Fibroblast of lung (primary cell): ENCODE results near the gene CRADD. TPM values are rescaled to one million over a fixed set of nuclear protein-coding genes. Genes with fewer than 3 reads are reported as not detected.
A peak's percentile ranks its signal among the peaks of the same experiment; 100 is the strongest.

Source experiments
- DNase-seq, 2 donors: peaks; one replicate each; pipeline versions ENCODE4 v3.0.0 to v3.0.0-alpha.2; 2010; ENCODE audit warnings: low read depth in 2 of 2
- H2AFZ ChIP-seq: 2 replicates; pipeline ENCODE4 v1.5.1; 2012; ENCODE audit warnings: low read length, control low read depth, inconsistent platforms
- H3K27ac ChIP-seq: 2 replicates; pipeline ENCODE4 v1.5.1; 2011; ENCODE audit warnings: low read length, control low read depth; ENCODE audit not compliant: insufficient read depth
- H3K27me3 ChIP-seq: 2 replicates; pipeline ENCODE4 v1.5.1; 2011; ENCODE audit warnings: mild to moderate bottlenecking, low read length; ENCODE audit not compliant: control insufficient read depth, insufficient read depth
- H3K36me3 ChIP-seq: 2 replicates; pipeline ENCODE4 v1.5.1; 2011; ENCODE audit warnings: low read length; ENCODE audit not compliant: control insufficient read depth, insufficient read depth
- H3K4me1 ChIP-seq: 2 replicates; pipeline ENCODE4 v1.5.1; 2011; ENCODE audit warnings: low read length; ENCODE audit not compliant: control insufficient read depth, insufficient read depth; ENCODE audit errors: extremely low read depth
- H3K4me2 ChIP-seq: 2 replicates; pipeline ENCODE4 v1.5.1; 2011; ENCODE audit warnings: low read length, control low read depth; ENCODE audit not compliant: insufficient read depth; ENCODE audit errors: extremely low read depth
- H3K4me3 ChIP-seq, 4 experiments: fragments of 200-600 bp in 1 of 4; sonication (generic) in 1 of 4; replicated peaks in 1 of 4; 2 replicates each; pipeline ENCODE4 v1.5.1; 2011 to 2016; ENCODE audit warnings: low read length in 4 of 4, low read depth in 3 of 4, mild to moderate bottlenecking in 3 of 4, control low read depth in 2 of 4, inconsistent platforms in 1 of 4, mixed read lengths in 1 of 4; ENCODE audit not compliant: insufficient read depth in 1 of 4; ENCODE audit errors: control extremely low read depth in 1 of 4
- H3K79me2 ChIP-seq: 2 replicates; pipeline ENCODE4 v1.5.1; 2012; ENCODE audit warnings: mild to moderate bottlenecking, low read length, inconsistent platforms; ENCODE audit not compliant: control insufficient read depth, insufficient read depth
- H3K9ac ChIP-seq: 2 replicates; pipeline ENCODE4 v1.5.1; 2011; ENCODE audit warnings: mild to moderate bottlenecking, low read length, control low read depth; ENCODE audit not compliant: insufficient read depth
- H3K9me3 ChIP-seq: 2 replicates; pipeline ENCODE4 v1.5.1; 2012; ENCODE audit warnings: low read depth, low read length; ENCODE audit not compliant: control insufficient read depth, insufficient read depth
- H4K20me1 ChIP-seq: 2 replicates; pipeline ENCODE4 v1.5.1; 2011; ENCODE audit warnings: low read length; ENCODE audit not compliant: control insufficient read depth, insufficient read depth; ENCODE audit errors: extremely low read depth
- EZH2 ChIP-seq: IDR thresholded peaks from 2 replicates; pipeline ENCODE4 v1.5.1; 2012; ENCODE audit warnings: low read length, control low read depth, mild to moderate bottlenecking; ENCODE audit errors: missing control alignments
- polyA plus RNA-seq, 2 donors: library from polyadenylated mRNA; depleted of rRNA in 1 of 2; stranded (reverse) in 1 of 2; unstranded in 1 of 2; fragments of >200 nt; gene quantifications; 2 replicates each; pipeline ENCODE4 v1.2.1, GENCODE V29; 2011 to 2012; ENCODE audit warnings: missing spikeins in 1 of 2
- total RNA-seq: library from RNA; depleted of rRNA; stranded (reverse); fragments of >200 nt; gene quantifications from 2 replicates; pipeline ENCODE4 v1.2.1, GENCODE V29; 2014
- TF ChIP-seq, protein P1 (sequence below), 2 donors: IDR thresholded peaks in 1 of 2; conservative IDR thresholded peaks in 1 of 2; 1 replicate in 1 of 2; 2 replicates in 1 of 2; pipeline ENCODE4 v1.5.1; 2011 to 2012; ENCODE audit warnings: low read length in 2 of 2, control low read depth in 1 of 2, inconsistent platforms in 1 of 2, low read depth in 1 of 2, mild to moderate bottlenecking in 1 of 2

The CRADD gene
- total and polyA plus RNA-seq, 2 donors (not counting 1 experiment from before 2014, with no cell fraction given), result 13.5 to 21.1 TPM

DNA sequence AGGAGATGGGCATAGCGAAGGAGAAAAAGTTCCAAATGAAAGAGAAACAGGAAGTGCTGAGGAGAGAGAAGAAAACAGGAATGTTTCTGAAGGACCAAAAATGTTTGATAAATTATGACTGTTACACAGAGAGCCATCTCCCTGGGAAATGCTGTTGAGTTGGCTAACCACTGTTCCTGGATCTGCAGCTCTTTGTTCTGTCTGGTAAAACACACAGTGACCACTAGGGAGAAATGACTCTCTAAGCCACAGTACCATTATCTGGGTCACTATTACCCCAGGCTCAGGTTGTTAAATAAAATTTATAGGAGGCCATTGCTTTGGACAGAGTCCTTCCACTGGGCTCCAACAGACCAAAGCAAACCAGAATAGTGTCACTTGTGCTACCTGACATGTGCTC is 219.3 kb downstream of the CRADD start:
- Histone ChIP-seq H4K20me1 (no peaks in the 10 kb centered on the region), H3K27me3 (no peaks in the 10 kb centered on the region), H3K4me1 (peaks cover 14% of the 10 kb centered on the region), H2AFZ (no peak overlapping the region), H3K4me2 (no peak overlapping the region), H3K9ac (no peak overlapping the region), H3K27ac (no peak overlapping the region), H3K9me3 (no peaks in the 10 kb centered on the region), H3K36me3 (no peaks in the 10 kb centered on the region), H3K79me2 (no peaks in the 10 kb centered on the region), H3K4me3 (no peak overlapping the region)
- peak in 1 of 2 donors; percentile 35 for DNase-seq
- TF ChIP-seq, protein P1, sequence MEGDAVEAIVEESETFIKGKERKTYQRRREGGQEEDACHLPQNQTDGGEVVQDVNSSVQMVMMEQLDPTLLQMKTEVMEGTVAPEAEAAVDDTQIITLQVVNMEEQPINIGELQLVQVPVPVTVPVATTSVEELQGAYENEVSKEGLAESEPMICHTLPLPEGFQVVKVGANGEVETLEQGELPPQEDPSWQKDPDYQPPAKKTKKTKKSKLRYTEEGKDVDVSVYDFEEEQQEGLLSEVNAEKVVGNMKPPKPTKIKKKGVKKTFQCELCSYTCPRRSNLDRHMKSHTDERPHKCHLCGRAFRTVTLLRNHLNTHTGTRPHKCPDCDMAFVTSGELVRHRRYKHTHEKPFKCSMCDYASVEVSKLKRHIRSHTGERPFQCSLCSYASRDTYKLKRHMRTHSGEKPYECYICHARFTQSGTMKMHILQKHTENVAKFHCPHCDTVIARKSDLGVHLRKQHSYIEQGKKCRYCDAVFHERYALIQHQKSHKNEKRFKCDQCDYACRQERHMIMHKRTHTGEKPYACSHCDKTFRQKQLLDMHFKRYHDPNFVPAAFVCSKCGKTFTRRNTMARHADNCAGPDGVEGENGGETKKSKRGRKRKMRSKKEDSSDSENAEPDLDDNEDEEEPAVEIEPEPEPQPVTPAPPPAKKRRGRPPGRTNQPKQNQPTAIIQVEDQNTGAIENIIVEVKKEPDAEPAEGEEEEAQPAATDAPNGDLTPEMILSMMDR (conservative IDR thresholded peaks at IDR 0.05 in 1 of 2, IDR thresholded peaks at IDR 0.05 in 1 of 2; ENCODE audit: low read depth in 1 of 2, low read length in 2 of 2), result no peak
- TF ChIP-seq EZH2, result no peak

DNA sequence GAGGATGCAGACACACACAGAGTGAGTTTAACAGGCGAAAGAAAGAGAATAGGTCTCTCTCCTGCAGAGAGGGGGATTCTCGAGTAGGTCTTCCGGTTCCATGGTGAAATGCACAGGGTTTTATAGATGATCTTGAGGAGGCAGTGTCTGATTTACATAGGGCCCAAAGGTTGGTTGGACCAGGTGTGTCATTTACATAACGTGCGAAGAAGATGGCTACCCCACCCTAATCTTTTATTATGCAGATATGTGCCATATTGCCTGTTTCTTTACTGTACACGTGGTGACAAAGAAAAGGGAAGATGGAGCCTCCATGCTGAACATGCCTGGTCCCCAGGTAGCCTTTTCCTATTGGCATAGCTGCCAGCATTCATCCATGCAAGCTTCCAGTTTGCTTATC is 219.8 kb downstream of the CRADD start:
- Histone ChIP-seq H3K9ac (no peak overlapping the region), H3K79me2 (no peaks in the 10 kb centered on the region), H4K20me1 (no peaks in the 10 kb centered on the region), H3K4me3 (no peak overlapping the region), H2AFZ (no peak overlapping the region), H3K9me3 (no peaks in the 10 kb centered on the region), H3K27me3 (no peaks in the 10 kb centered on the region), H3K27ac (no peak overlapping the region), H3K4me2 (no peak overlapping the region), H3K4me1 (peaks cover 14% of the 10 kb centered on the region), H3K36me3 (no peaks in the 10 kb centered on the region)
- no peak for DNase-seq
- no peak for TF ChIP-seq EZH2
- TF ChIP-seq, protein P1 (conservative IDR thresholded peaks at IDR 0.05 in 1 of 2, IDR thresholded peaks at IDR 0.05 in 1 of 2; ENCODE audit: low read depth in 1 of 2, low read length in 2 of 2), result no peak

DNA sequence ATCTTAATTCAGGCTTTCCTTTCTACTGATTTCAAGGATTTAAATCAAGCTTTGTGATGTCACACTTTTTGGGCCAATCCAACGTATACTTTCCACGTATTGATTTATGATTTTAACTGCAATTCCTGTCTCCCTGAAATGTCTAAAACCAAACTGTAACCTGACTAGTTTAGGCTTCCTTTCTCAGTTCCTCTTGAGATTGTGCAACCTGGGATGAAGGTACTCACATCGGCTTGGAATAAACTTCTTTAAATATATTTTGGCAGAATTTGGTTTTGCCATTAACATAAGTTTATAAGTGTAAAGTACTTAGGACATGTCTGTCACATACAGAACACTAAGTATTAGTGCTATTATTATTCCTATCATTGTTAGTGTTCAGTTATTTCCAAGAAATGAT is 224.6 kb downstream of the CRADD start:
- no peaks in the 10 kb centered on the region for H3K27me3 ChIP-seq
- no peak overlapping the region for H3K27ac ChIP-seq
- H3K9me3 ChIP-seq, result no peaks in the 10 kb centered on the region
- DNase-seq, result no peak
- H4K20me1 ChIP-seq, result no peaks in the 10 kb centered on the region
- H3K36me3 ChIP-seq, result no peaks in the 10 kb centered on the region
- H3K4me1 ChIP-seq, result no peaks in the 10 kb centered on the region
- no peak overlapping the region for H3K4me3 ChIP-seq
- no peak for TF ChIP-seq EZH2
- TF ChIP-seq, protein P1 (conservative IDR thresholded peaks at IDR 0.05 in 1 of 2, IDR thresholded peaks at IDR 0.05 in 1 of 2; ENCODE audit: low read depth in 1 of 2, low read length in 2 of 2), result no peak
- H2AFZ ChIP-seq, result no peak overlapping the region
- H3K79me2 ChIP-seq, result no peaks in the 10 kb centered on the region
- H3K4me2 ChIP-seq, result no peak overlapping the region
- no peak overlapping the region for H3K9ac ChIP-seq
